ENCODE data around the gene ZC3H7B.

ZC3H7B gene

DNA sequence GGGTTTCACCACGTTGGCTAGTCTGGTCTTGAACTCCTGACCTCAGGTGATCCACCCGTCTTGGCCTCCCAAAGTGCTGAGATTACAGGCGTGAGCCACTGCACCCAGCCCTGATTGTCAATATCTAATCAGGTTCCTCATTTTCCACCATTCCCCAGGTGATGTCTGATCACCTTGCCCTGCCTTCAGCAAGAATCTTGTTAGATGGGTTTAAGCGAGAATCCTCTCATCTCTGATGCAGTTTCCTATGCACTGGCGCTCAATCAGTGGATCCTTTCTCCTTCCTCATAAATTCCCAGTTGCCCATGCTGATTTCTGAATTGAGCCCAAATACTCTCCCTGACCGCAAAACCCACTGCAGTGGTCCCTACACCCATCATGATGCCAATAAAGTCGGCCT is 664 bp upstream of the ZC3H7B start:
- DNase-seq (ENCODE audit: low read depth in 1 of 2, low spot score in 1 of 2): no peak
- peak overlapping the region; percentile 78; the same call in 1 of the 2 replicates for H3K4me3 ChIP-seq (replicated peaks; ENCODE audit: insufficient read depth, low read length)
- H3K27me3 ChIP-seq (ENCODE audit: insufficient read depth, poor library complexity, severe bottlenecking): no peaks in the 10 kb centered on the region
- TF ChIP-seq POLR2AphosphoS5 (IDR thresholded peaks at IDR 0.05; ENCODE audit: low read depth): no peak
- TF ChIP-seq SPI1 (IDR thresholded peaks at IDR 0.05; ENCODE audit: borderline replicate concordance, low read depth): no peak
- TF ChIP-seq, protein P1, sequence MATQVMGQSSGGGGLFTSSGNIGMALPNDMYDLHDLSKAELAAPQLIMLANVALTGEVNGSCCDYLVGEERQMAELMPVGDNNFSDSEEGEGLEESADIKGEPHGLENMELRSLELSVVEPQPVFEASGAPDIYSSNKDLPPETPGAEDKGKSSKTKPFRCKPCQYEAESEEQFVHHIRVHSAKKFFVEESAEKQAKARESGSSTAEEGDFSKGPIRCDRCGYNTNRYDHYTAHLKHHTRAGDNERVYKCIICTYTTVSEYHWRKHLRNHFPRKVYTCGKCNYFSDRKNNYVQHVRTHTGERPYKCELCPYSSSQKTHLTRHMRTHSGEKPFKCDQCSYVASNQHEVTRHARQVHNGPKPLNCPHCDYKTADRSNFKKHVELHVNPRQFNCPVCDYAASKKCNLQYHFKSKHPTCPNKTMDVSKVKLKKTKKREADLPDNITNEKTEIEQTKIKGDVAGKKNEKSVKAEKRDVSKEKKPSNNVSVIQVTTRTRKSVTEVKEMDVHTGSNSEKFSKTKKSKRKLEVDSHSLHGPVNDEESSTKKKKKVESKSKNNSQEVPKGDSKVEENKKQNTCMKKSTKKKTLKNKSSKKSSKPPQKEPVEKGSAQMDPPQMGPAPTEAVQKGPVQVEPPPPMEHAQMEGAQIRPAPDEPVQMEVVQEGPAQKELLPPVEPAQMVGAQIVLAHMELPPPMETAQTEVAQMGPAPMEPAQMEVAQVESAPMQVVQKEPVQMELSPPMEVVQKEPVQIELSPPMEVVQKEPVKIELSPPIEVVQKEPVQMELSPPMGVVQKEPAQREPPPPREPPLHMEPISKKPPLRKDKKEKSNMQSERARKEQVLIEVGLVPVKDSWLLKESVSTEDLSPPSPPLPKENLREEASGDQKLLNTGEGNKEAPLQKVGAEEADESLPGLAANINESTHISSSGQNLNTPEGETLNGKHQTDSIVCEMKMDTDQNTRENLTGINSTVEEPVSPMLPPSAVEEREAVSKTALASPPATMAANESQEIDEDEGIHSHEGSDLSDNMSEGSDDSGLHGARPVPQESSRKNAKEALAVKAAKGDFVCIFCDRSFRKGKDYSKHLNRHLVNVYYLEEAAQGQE (IDR thresholded peaks at IDR 0.05; ENCODE audit: insufficient replicate concordance, low read depth): no peak
- TF ChIP-seq GABPA (IDR thresholded peaks at IDR 0.05; ENCODE audit: low read depth): no peak
- no peak overlapping the region for H3K27ac ChIP-seq (replicated peaks)

DNA sequence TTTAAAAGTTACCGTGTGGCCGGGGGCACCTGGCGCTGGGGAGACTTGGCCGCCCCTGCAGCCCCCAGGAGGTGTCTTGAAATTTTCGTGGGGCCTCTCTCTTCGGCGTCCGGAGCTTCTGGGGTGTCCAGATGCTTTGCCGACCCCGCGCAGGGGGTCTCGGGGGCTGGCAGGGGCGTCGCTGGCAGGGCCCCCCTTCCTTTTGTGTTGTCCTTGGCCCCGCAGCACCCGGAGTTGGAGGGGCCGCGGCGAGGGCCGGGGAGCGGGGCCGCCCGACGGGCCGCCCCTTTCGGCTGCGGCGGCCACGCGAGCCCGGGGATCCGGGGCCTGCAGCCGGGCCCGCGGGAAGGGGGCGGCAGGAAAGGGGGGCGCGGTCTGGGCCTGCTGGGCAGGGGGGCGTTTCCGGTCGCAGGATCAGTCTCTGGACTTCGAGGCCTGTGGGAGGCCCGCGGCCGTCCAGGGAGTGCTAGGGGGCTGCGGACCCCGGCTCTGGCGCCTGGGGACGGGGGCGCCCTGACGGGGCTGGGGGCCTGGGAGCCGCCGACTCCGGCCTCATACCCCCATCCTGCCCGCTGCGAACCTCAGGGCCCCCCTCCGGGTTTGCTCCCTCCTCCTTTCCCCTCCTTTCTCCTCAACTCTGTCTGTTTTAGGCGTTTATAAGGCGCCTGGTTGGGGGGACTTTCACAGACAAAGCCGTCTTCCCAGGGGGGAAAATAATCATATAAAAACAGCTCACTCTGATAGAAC is 869 bp downstream of the ZC3H7B start:
- peak overlapping the region; percentile 92 for H3K27ac ChIP-seq (replicated peaks)
- H3K4me3 ChIP-seq (replicated peaks; ENCODE audit: insufficient read depth, low read length): peak overlapping the region; percentile 78
- DNase-seq (ENCODE audit: low read depth in 1 of 2, low spot score in 1 of 2): no peak
- TF ChIP-seq POLR2AphosphoS5 (IDR thresholded peaks at IDR 0.05; ENCODE audit: low read depth) (no peak), GABPA (IDR thresholded peaks at IDR 0.05; ENCODE audit: low read depth) (no peak), SPI1 (IDR thresholded peaks at IDR 0.05; ENCODE audit: borderline replicate concordance, low read depth) (no peak)
- TF ChIP-seq, protein P2, sequence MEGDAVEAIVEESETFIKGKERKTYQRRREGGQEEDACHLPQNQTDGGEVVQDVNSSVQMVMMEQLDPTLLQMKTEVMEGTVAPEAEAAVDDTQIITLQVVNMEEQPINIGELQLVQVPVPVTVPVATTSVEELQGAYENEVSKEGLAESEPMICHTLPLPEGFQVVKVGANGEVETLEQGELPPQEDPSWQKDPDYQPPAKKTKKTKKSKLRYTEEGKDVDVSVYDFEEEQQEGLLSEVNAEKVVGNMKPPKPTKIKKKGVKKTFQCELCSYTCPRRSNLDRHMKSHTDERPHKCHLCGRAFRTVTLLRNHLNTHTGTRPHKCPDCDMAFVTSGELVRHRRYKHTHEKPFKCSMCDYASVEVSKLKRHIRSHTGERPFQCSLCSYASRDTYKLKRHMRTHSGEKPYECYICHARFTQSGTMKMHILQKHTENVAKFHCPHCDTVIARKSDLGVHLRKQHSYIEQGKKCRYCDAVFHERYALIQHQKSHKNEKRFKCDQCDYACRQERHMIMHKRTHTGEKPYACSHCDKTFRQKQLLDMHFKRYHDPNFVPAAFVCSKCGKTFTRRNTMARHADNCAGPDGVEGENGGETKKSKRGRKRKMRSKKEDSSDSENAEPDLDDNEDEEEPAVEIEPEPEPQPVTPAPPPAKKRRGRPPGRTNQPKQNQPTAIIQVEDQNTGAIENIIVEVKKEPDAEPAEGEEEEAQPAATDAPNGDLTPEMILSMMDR (IDR thresholded peaks at IDR 0.05; ENCODE audit: insufficient read depth, low read length): no peak
- TF ChIP-seq, protein P1 (IDR thresholded peaks at IDR 0.05; ENCODE audit: insufficient replicate concordance, low read depth): no peak
- no peaks in the 10 kb centered on the region for H3K27me3 ChIP-seq (ENCODE audit: insufficient read depth, poor library complexity, severe bottlenecking)

DNA sequence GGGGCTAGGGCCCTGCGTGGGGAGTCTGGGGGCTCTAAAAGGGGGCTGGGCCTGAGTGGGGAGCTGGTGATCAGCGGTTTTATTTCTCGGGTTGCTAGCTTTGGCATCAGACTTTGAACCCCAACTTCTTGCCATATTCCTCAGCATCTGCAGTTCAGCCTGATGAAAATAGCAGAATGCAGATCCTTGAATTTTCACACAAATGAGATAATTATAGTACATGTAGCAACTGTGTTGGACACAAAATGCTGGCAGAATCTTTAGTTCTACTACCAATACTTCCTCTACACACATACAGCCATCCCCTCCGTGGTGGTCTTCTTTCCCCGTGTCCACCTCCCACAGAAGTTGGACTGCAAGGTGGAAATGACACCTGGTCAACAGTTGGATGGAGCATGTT is 1.5 kb downstream of the ZC3H7B start:
- no peaks in the 10 kb centered on the region for H3K27me3 ChIP-seq (ENCODE audit: insufficient read depth, poor library complexity, severe bottlenecking)
- H3K27ac ChIP-seq (replicated peaks): peak overlapping the region; percentile 92
- TF ChIP-seq, protein P1 (IDR thresholded peaks at IDR 0.05; ENCODE audit: insufficient replicate concordance, low read depth): no peak
- no peak for TF ChIP-seq GABPA (IDR thresholded peaks at IDR 0.05; ENCODE audit: low read depth)
- no peak for TF ChIP-seq POLR2AphosphoS5 (IDR thresholded peaks at IDR 0.05; ENCODE audit: low read depth)
- TF ChIP-seq, protein P2 (IDR thresholded peaks at IDR 0.05; ENCODE audit: insufficient read depth, low read length): no peak
- no peak for TF ChIP-seq SPI1 (IDR thresholded peaks at IDR 0.05; ENCODE audit: borderline replicate concordance, low read depth)
- H3K4me3 ChIP-seq (replicated peaks; ENCODE audit: insufficient read depth, low read length): peak overlapping the region; percentile 78
- no peak for DNase-seq (ENCODE audit: low read depth in 1 of 2, low spot score in 1 of 2)
